Heart left ventricle (tissue), 13 donors: ENCODE measurements around the gene C1GALT1C1L.

Experiments used
- CTCF ChIP-seq, 12 donors: fragments of 200-600 bp; sonication (generic) in 4 of 12; IDR thresholded peaks; one replicate each; pipeline versions ENCODE4 v1.5.0 to v1.8.0; 2018 to 2022; ENCODE audit warnings: antibody characterized with exemption in 12 of 12, mild to moderate bottlenecking in 5 of 12
- POLR2A ChIP-seq, 2 donors: fragments of 450-650 bp; IDR thresholded peaks; one replicate each; pipeline ENCODE4 v1.6.1; 2017; ENCODE audit warnings: antibody characterized with exemption in 2 of 2, mild to moderate bottlenecking in 2 of 2, moderate library complexity in 2 of 2
- donor health status: ischemic (EF 13 %, LVEDD 7.1; RV severe dilation, severe dysfunction).
- donor health status: DM: no; HTN: yes; CAD: no.
- donor health status: DM: no; HTN: no; CAD: no.
- donor health status: ischemic (EF 25% LVEDD 6.9; RV normal size, moderate dysfunction).
- donor health status: ischemic (EF 25% LVEDD 5.7; RV mildly dilated, moderate dysfunction).
- donor health status: ischemic (EF 35%, LVEDD 5.7; RV mildly dilated, moderate dysfunction).
- donor health status: nonischemic (EF 11% LVEDD 7.7; RV severe dilation, severe dysfunction).
- donor health status: DM: yes; HTN: yes; CAD: no.
- donor health status: PGD.
- donor health status: ischemic (EF 29% LVEDD 5.4; RV normal size, mild dysfunction).
- donor health status: nonischemic (EF 23%, LVEDD 6.1; RV moderate dilation, normal function).

GRCh38 chr2:43718530-43719124 is 42.4 kb upstream of the C1GALT1C1L start:
- TF ChIP-seq CTCF (IDR thresholded peaks at IDR 0.05) (no peak), POLR2A (IDR thresholded peaks at IDR 0.05) (no peak)
